Measurements from ENCODE around the gene KLRF2.

Gene KLRF2

GRCh38 chr12:9868311-9868801, 12.9 kb upstream of the KLRF2 start:
- no peaks in the 10 kb centered on the region for H3K36me3 ChIP-seq (ENCODE audit: insufficient read depth)
- 0 out of 2 replicates have a peak overlapping the region, but pooled peaks have one; percentile 84 for H2AFZ ChIP-seq (ENCODE audit: low read depth)
- no peaks in the 10 kb centered on the region for H3K27me3 ChIP-seq (ENCODE audit: insufficient read depth, low read depth)
- peak overlapping the region; percentile 56 for H3K9ac ChIP-seq
- H3K4me1 ChIP-seq (ENCODE audit: low read depth, poor library complexity, severe bottlenecking): peaks cover 35% of the 10 kb centered on the region
- peak overlapping the region; percentile 74 for H3K27ac ChIP-seq
- TF ChIP-seq, protein P1, sequence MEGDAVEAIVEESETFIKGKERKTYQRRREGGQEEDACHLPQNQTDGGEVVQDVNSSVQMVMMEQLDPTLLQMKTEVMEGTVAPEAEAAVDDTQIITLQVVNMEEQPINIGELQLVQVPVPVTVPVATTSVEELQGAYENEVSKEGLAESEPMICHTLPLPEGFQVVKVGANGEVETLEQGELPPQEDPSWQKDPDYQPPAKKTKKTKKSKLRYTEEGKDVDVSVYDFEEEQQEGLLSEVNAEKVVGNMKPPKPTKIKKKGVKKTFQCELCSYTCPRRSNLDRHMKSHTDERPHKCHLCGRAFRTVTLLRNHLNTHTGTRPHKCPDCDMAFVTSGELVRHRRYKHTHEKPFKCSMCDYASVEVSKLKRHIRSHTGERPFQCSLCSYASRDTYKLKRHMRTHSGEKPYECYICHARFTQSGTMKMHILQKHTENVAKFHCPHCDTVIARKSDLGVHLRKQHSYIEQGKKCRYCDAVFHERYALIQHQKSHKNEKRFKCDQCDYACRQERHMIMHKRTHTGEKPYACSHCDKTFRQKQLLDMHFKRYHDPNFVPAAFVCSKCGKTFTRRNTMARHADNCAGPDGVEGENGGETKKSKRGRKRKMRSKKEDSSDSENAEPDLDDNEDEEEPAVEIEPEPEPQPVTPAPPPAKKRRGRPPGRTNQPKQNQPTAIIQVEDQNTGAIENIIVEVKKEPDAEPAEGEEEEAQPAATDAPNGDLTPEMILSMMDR (conservative IDR thresholded peaks at IDR 0.05; ENCODE audit: low read depth, low read length): no peak
- H3K4me2 ChIP-seq: peak overlapping the region; percentile 75
- no peaks in the 10 kb centered on the region for H4K20me1 ChIP-seq (ENCODE audit: insufficient read depth)
- H3K4me3 ChIP-seq (IDR thresholded peaks at IDR 0.05; ENCODE audit: insufficient read depth, low read depth, low read length): no peak overlapping the region
- H3K79me2 ChIP-seq (ENCODE audit: insufficient read depth, low read depth): no peaks in the 10 kb centered on the region

DNA sequence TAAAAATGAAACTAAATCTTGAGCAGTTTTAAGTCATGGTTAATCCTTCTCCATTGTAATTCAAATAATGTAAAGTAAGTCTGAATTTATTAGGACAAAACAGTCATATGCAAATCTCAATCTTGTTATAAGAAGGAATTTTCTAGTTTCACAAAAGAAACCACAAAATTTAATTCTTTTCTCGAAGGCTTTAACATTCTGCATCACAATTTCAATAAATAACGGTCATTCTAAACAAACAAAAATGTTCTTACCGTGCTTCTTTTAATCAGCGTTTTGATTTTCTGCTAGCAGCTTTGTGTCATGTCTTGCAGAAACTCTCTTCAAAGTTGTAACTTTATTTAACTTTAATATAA, 12.4 kb upstream of the KLRF2 start:
- H3K4me3 ChIP-seq (IDR thresholded peaks at IDR 0.05; ENCODE audit: insufficient read depth, low read depth, low read length): no peak overlapping the region
- no peaks in the 10 kb centered on the region for H3K79me2 ChIP-seq (ENCODE audit: insufficient read depth, low read depth)
- H4K20me1 ChIP-seq (ENCODE audit: insufficient read depth): no peaks in the 10 kb centered on the region
- peak overlapping the region; percentile 56 for H3K9ac ChIP-seq
- peak overlapping the region; percentile 75 for H3K4me2 ChIP-seq
- peak overlapping the region; percentile 74 for H3K27ac ChIP-seq
- peak overlapping the region; percentile 84 for H2AFZ ChIP-seq (ENCODE audit: low read depth)
- peaks cover 35% of the 10 kb centered on the region for H3K4me1 ChIP-seq (ENCODE audit: low read depth, poor library complexity, severe bottlenecking)
- no peaks in the 10 kb centered on the region for H3K27me3 ChIP-seq (ENCODE audit: insufficient read depth, low read depth)
- TF ChIP-seq, protein P1 (conservative IDR thresholded peaks at IDR 0.05; ENCODE audit: low read depth, low read length): no peak
- no peaks in the 10 kb centered on the region for H3K36me3 ChIP-seq (ENCODE audit: insufficient read depth)

DNA sequence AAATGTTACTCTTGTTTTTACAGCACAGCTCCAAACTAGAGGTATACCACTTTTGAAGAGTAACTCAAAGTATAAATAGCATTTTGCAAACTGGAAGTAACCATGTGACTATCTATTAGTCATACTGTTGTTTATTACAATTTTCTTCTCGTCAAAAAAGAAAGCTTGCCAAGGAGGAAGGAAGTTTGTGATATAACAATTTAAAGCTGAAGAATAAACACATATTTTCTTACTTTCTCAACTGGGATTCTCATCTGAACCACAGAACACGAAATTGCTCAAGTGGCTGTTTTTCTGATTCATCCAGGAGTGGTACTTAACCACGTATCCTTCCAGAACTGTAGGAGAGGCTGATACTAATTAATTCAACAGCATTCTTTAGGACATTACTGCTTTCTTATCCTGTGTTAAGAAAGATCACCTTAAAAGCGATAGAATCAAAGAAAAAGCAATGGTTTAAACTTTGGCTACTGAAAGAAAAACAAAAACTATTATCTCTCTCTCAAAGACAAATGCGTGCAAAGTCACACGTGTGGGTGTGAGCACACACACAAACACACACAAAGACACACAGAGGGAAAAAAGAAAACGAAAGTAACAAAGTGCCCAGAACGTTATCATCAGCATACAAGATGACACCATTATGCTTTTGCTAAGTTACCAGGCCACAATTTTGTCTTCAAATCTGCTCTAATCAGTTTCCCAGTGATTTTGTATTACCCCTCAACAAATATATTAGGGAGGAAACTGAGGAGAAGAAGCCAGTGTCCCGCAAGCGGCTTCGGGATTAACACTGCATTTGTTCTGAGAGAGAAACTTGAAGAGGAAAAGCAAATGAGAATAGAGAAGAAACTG, 11.8 kb upstream of the KLRF2 start, which contains the start of gene CLEC2B:
CLEC2B (minus strand) TSS at position 48 of the 855 bp plus-strand sequence.
- TF ChIP-seq, protein P1 (conservative IDR thresholded peaks at IDR 0.05; ENCODE audit: low read depth, low read length): no peak

DNA sequence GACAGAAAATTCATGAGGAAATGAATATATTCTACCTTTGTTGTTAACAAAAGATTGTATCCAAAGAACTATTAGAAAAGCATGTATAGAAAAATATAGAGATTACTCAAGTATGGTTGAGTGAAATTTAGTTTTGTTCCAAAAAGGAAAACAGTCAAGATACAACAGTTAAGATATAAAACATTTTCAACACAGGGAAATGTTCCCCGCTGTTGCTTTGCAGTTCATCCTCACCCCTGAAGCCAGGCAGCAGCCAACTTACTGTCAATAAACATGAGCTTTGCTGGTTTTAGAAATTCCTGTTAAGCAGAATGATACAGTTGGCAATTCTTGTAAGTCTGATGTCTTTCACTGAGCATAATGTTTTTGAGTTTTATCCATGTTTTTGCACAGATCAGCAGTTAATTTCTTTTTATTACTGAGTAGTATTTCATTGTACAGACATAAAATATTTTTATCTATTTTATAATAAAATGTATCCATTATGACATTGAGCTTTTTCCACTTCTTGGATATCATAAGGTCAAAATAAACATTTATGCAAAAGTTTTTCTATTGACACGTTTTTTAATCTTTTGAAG, 10.9 kb upstream of the KLRF2 start:
- H3K79me2 ChIP-seq (ENCODE audit: insufficient read depth, low read depth): no peaks in the 10 kb centered on the region
- H2AFZ ChIP-seq (ENCODE audit: low read depth): peak overlapping the region; percentile 84
- H4K20me1 ChIP-seq (ENCODE audit: insufficient read depth): no peaks in the 10 kb centered on the region
- peak overlapping the region; percentile 56; the same call in 1 of the 2 replicates for H3K9ac ChIP-seq
- no peaks in the 10 kb centered on the region for H3K36me3 ChIP-seq (ENCODE audit: insufficient read depth)
- TF ChIP-seq, protein P1 (conservative IDR thresholded peaks at IDR 0.05; ENCODE audit: low read depth, low read length): no peak
- H3K4me3 ChIP-seq (IDR thresholded peaks at IDR 0.05; ENCODE audit: insufficient read depth, low read depth, low read length): no peak overlapping the region
- peak overlapping the region; percentile 75 for H3K4me2 ChIP-seq
- peak overlapping the region; percentile 74 for H3K27ac ChIP-seq
- no peaks in the 10 kb centered on the region for H3K27me3 ChIP-seq (ENCODE audit: insufficient read depth, low read depth)
- H3K4me1 ChIP-seq (ENCODE audit: low read depth, poor library complexity, severe bottlenecking): peaks cover 27% of the 10 kb centered on the region

More for the DNA sequence above, 11.8 kb upstream of the KLRF2 start, which contains the start of gene CLEC2B:
- H3K36me3 ChIP-seq (ENCODE audit: insufficient read depth): no peaks in the 10 kb centered on the region
- peak within 1 kb of the TSS; percentile 84 for H2AFZ ChIP-seq (ENCODE audit: low read depth)
- H3K27ac ChIP-seq: peak within 1 kb of the TSS; percentile 74
- H3K79me2 ChIP-seq (ENCODE audit: insufficient read depth, low read depth): no peaks in the 10 kb centered on the region
- H3K4me2 ChIP-seq: peak within 1 kb of the TSS; percentile 75
- H3K9ac ChIP-seq: peak within 1 kb of the TSS; percentile 56
- no peaks in the 10 kb centered on the region for H4K20me1 ChIP-seq (ENCODE audit: insufficient read depth)
- H3K27me3 ChIP-seq (ENCODE audit: insufficient read depth, low read depth): no peaks in the 10 kb centered on the region
- no peak within 1 kb of the TSS for H3K4me3 ChIP-seq (IDR thresholded peaks at IDR 0.05; ENCODE audit: insufficient read depth, low read depth, low read length)
- peaks cover 35% of the 10 kb centered on the region for H3K4me1 ChIP-seq (ENCODE audit: low read depth, poor library complexity, severe bottlenecking)

Data from KMS-11 (cell line).